Fibroblast of skin of left quadriceps (primary cell): Measurements from ENCODE around the gene KRTAP10-10.
"Not testable (repeated sequence)": the region's sequence is repeated elsewhere in the genome, so short reads cannot be mapped to it uniquely, and the experiment has no call there.

Source experiments
- DNase-seq, 2 experiments: peaks; one replicate each; pipeline ENCODE4 v3.0.0-alpha.2; 2013; ENCODE audit warnings: low read depth in 2 of 2

Gene KRTAP10-10

DNA sequence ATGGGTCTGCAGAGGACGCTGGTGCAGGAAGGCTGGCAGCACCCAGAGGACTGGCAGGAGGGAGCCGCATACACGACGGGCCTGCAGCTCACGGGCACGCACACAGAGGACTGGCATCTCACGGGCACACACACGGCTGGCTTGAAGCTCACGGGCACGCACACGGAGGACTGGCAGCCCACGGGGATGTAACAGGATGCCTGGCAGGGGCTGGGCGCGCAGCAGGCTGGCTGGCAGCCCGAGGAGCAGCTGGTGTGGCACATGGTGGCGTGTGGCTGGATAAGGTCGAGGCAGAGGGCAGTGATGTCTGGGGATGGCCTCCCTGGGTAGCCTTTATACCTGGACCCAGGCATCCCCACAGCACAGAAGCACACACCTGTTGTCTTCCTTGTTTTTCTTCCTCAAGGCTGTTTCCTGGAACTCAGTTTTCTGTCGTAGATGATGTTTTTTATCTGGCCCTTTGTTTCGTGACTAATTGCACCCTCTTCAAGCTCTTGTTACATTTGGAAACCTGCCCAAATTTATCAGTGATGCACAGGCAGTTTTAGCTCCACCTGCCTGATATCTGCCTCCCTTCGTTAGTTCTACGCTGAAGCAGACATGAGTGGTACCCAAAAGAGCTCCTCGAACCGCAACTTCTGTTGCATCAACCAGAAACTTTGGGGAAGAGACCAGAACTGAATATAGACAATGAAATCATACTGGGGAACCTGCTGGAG lies 44.9 kb downstream of the KRTAP10-10 start, which contains the start of gene KRTAP12-1:
KRTAP12-1 (minus strand) TSS at position 303 of the 719 bp plus-strand sequence; CDS start at position 263, 40 bp downstream.
- DNase-seq: no peak

GRCh38 chr21:44682580-44683151 lies 45.5 kb downstream of the KRTAP10-10 start:
- no peak for DNase-seq

DNA sequence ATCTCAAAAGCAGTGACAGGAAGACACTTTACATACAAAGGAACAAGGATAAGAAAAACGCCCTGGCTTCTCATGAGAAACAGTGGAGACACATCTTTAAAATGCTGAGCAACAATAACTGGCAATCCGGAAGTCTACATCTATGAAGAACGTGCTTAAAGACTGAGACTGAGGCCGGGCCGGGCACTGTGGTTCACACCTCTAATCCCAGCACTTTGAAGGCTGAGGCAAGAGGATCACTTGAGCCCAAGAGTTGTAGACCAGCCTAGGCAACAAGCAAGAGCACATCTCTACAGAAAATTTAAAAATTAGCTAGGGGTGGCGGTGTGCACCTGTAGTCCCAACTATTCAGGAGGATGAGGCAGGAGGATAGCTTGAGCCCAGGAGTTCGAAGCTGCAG lies 46.9 kb downstream of the KRTAP10-10 start:
- DNase-seq: no peak

DNA sequence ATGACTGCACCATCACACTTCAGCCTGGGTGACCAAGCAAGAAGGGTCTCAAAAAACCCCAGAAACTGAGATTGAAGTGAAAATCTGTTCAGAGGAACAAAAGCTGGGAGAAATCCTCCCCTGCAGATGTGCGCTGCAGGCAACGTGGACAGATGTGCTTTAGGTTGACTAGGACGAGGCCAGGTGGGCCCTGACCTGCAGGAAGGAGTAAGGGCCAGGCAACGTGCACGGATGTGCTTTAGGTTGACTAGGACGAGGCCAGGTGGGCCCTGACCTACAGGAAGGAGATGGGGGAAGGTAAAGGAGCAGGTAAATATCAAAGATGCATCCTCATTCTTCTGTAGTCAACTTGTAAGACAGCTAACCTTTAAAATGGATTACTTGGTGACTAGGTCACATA lies 47.3 kb downstream of the KRTAP10-10 start:
- no peak for DNase-seq

- not testable (repeated sequence) for DNase-seq
Measured at GRCh38 chr21:44685050-44685449, 47.9 kb downstream of the KRTAP10-10 start.

GRCh38 chr21:44686000-44686781 lies 49.0 kb downstream of the KRTAP10-10 start:
- DNase-seq: no peak

GRCh38 chr21:44686843-44687561 lies 49.8 kb downstream of the KRTAP10-10 start:
- no peak for DNase-seq

DNA sequence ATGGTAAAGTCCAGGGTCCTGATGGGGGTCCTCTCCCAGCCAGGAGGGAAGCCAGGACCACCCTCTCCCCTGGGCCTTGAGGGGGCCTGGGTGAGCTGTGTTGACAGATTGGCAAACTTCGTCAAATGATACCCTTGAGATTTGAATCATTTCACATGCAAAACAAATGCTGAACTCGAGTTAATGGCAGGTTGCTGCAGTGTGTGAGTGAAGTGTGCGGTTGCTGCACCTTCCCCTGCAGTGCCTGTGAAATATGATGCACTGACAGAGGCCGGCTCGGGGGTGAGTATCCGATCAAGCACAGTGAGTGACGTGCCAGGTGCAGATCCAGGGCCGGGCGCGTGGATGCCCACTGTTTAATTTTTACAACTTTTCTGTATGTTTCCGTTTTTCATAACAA lies 50.5 kb downstream of the KRTAP10-10 start:
- DNase-seq: no peak
